Measurements from ENCODE around the gene FRAS1.
"Not testable (repeated sequence)": the region's sequence is repeated elsewhere in the genome, so short reads cannot be mapped to it uniquely, and the experiment has no call there.

Gene FRAS1

GRCh38 chr4:78059524-78059889 is 2.4 kb downstream of the FRAS1 start:
- DNase-seq: peak; percentile 88

- DNase-seq: no peak
Measured at GRCh38 chr4:78059938-78060337, 2.8 kb downstream of the FRAS1 start.

DNA sequence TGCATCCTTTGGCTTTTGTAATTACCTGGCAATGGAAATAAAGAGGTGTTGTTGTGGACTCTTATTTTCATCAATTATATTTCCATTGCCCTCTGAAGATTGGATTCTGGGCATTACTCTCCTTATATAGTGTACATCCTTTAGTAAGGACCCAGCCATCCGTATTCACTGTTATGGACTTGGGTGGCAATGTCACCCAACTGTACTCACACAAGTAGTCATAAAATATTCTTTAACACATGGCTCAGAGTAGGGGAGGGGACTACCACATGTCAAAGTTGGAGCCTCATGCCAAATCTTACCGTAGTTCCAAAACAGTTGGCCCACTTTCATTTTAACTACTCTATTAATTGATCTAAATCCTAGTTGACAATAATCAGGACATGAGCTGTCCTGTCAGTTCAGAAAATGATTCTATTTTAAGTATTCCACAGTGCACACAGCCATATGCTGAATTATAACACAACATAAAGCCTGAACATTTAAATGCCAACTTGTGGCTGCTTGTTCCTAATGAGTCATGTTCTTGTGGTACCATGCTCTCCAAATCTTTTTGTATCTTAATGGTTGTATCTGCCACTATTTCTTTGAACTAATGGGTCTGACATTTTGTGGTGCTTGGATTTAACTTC is 4.9 kb downstream of the FRAS1 start:
- DNase-seq: no peak

GRCh38 chr4:78065508-78066192 is 8.5 kb downstream of the FRAS1 start:
- no peak for DNase-seq

DNA sequence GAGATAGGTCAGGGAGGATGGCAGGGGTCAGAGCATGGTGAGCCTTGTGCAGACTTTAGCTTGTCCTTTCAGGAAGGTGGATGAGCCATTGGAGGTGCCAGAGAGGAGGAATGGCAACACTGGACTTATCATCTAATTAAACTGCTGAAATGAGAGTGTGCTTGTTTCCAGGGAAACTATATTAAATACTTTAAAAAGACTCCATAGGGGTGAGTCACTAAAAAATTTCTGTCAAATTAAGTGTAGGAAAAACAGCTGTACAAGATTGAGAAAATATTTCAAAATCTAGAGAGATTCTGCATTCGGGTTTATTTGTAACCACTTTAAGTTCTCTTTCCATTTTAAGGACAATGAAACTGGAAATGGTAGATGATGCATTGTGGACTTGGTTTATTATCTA is 11.4 kb downstream of the FRAS1 start:
- DNase-seq: no peak

DNA sequence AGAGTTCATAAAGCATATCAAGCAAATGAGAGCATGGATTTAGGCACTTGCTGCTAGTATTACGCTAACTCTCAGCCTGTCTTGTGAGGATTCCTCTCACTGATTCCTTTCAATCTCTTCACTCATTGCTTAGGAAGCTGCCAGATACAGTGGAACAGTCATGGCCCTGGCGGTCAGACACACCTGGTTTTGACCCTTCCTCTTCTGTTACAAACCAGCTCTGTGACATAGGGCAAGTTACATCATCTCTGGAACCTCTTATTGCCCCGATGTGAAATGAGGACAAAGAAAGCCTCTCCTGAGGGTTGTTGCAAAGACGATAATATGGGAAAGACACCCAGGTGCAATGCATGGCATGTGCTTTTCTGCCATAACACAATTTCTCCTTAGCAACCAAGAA is 12.2 kb downstream of the FRAS1 start:
- DNase-seq: no peak

DNA sequence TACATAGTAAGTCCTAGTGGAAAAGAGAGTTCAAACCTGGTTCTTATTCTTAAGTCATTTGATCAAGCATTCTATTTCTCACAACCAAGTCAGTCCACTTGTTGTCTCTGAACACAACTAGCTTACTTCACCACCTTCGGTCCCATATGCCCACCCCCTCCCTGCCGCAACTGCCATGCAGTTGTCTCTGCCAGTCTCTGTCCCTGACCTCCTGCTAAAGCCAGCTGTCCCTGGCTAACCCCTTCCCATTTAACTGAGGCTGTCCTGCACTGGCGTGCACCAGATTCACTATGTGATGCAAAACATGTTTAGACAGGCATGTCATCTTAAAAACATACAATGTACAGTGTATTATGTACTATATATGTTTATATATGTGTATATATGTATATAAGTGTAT is 12.7 kb downstream of the FRAS1 start:
- DNase-seq: no peak

GRCh38 chr4:78070731-78071282 is 13.7 kb downstream of the FRAS1 start:
- no peak for DNase-seq

- DNase-seq: peak; percentile 14
Measured at GRCh38 chr4:78074759-78075158, 17.6 kb downstream of the FRAS1 start.

DNA sequence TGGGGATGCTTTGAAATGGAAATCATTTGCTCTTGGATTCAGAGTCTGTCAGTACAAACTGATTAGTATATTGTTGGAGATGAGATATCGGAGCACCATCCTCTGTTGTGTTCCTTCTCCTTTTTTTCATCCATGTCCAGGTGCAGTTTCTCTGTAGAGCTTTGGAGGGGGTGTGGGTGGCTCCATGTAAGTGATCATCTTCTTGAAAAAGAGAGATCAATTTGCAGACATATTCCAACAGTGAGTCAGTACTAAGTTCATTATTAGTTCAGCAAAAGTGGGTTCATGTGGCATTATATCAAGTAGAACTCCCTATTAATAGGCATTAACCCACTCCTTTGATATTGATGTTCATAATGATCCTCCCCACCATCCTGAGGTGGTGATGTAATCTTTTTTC is 18.9 kb downstream of the FRAS1 start:
- DNase-seq: no peak

GRCh38 chr4:78078101-78078500 is 21.0 kb downstream of the FRAS1 start:
- DNase-seq: no peak

DNA sequence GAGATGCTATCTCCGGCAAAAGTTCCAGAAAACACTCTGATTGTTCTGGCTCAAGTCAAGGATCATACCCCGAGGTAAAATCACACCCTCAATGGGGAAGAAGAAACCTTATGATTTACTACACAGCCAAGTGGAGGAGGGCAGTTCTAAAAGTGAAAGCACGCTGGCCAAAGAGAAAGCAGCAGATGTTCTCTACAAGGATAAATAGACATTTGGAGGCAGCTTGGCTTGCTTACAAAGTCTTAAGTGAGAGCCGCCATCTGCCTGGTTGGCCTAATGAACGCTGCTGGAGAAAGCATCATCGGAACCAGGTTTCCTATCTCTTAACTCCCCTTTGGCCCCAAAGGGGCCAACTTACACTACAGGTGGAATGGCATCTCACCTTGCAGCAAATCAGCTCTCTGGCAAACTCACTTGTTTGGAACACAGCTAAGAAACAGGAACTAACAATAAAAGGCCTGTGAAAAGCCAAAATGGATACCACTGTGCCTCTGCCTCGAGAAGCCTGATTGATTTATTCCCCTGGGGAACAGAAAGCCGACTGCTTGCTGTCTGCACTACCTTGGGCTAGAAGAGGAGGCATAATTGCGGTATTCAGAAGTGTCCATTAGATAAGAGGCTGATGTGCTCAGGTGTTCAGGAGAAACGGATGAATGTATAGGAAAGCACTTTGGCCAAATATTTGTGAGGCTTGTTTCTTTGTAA is 22.8 kb downstream of the FRAS1 start:
- DNase-seq: peak; percentile 58

DNA sequence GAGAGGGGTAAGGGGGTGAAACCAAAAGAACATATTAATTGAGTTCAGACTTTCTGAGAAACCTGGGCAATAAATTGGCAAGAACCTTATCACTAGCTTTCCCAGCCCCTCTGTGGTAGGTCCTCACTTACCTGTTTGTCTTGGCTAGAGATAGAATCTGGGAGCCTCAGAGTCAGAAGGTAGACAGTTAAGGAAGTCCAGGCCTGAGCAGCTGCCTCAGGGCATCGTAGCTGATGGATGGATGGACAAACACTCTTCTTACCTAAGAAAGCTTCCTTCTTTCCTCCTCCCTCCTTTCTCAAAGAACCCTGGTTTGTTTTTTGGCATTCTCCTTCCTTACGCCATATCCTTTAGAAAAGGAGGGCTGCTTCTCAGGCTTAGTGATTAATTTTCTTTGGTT is 24.4 kb downstream of the FRAS1 start:
- DNase-seq: no peak

GRCh38 chr4:78083035-78083434 is 25.9 kb downstream of the FRAS1 start:
- DNase-seq: no peak

DNA sequence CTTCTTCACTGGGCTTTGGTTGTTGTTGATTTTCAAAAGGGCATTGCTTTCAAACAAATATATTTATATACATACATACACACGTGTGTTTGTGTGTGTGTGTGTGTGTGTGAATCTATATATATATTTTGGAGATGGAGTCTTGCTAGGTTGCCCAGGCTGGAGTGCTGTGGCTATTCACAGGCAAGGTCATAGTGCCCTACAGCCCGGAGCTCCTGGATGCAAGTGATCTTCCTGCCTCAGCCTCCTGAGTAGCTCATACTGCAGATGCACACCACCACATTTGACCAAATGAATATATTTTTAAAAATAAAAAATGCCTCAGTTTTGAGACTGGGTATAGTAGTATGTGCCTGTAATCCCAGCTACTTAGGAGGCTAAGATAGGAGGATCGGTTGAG is 34.4 kb downstream of the FRAS1 start:
- DNase-seq: no peak

GRCh38 chr4:78092350-78092749 is 35.2 kb downstream of the FRAS1 start:
- DNase-seq: not testable (repeated sequence)

DNA sequence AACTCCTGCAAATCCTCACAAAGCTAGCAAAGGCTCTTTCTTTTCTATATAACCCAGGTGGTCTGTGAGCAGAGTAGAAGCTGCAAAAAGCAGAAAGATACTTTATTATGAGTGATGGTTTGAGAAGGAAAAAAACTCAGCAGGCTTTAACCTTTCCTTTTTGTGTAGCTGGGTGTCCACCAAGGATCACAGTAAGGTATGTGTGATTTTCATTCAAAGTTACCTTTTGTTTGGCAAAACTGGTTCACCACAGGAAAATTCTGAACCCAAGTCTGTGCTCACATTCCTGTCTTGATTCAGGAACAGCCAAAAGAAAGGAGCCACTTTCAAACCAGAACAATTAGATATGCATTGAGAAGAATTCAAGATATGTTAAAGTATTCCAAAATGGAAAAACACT is 35.7 kb downstream of the FRAS1 start:
- DNase-seq: no peak

GRCh38 chr4:78095081-78095480 is 38.0 kb downstream of the FRAS1 start:
- DNase-seq: no peak

GRCh38 chr4:78099058-78099457 is 41.9 kb downstream of the FRAS1 start:
- DNase-seq: no peak

- DNase-seq: no peak
Measured at GRCh38 chr4:78100060-78100459, 42.9 kb downstream of the FRAS1 start.

DNA sequence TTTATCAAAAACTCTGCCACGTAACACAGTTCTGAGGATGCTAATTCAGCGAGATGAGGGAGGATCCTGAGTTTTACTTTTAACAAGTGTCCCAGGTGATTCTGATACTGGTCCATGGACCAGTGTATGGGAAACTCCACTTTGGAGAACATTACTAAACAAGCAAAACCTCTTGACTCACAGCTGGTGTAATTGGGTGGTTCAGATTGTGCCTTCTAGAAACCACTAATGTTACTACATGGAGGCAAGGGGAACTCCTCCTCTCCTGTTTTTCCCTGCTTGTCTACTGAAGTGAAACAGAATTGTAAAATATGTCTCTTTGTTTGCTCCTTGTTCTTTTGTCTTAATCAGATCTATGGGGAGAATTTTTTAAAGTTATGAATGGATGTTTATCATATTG is 62.6 kb downstream of the FRAS1 start:
- DNase-seq: no peak

DNA sequence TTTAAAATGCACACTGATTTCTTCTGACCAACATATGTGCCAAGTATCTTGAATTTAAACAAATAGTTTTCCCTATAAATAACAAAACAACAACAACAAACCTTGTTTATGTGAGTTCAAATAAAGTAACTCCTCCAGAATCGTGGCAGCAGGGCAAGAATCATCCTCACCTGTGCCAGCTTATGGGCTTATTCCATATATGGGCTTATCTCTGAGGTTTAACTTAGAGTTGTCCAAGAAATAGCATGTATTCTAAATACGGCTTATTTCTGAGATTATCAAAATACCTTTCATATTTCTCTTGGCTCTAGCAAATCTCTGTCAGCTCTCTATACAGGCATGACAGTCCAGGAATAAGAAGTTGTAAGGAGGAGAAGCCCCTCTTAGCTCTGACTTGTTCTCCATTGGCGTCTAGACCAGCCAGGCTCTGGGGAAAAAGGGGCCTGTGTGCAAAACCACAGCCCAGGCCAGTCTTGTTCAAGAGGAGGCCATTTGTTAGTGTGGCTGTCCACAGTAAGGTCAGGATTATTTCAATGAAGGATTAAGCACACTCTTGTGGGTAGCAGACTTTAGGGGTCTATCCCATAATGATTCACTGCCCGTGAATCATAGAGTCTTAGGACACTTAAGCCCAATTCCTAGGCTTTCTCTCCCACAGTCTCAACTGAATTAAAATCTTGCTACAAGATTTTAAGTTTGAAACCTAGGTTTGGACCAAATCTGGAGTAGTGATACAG is 63.2 kb downstream of the FRAS1 start:
- no peak for DNase-seq

GRCh38 chr4:78121338-78121904 is 64.3 kb downstream of the FRAS1 start:
- no peak for DNase-seq

Data from OCI-M1 (cell line).